Upper lobe of right lung (tissue), 1 donor: ENCODE data around the gene PTPRN2. TPM values are rescaled to one million over a fixed set of nuclear protein-coding genes. Genes with fewer than 3 reads are reported as not detected.
"Not testable (repeated sequence)": the region's sequence is repeated elsewhere in the genome, so short reads cannot be mapped to it uniquely, and the experiment has no call there.

ENCODE experiments used
- ATAC-seq: fragments of 200-7000 bp; cut with Tn5 transposase; one replicate; pipeline ENCODE4 v1.9.1; 2020; ENCODE audit warnings: mild to moderate bottlenecking, moderate library complexity
- DNase-seq: peaks from one replicate; pipeline ENCODE4 v3.0.0-alpha.2; 2020
- H3K27ac ChIP-seq: fragments of 200-600 bp; one replicate; pipeline ENCODE4 v1.8.0; 2022
- H3K27me3 ChIP-seq: fragments of 200-600 bp; one replicate; pipeline ENCODE4 v1.8.0; 2022; ENCODE audit warnings: mild to moderate bottlenecking
- H3K36me3 ChIP-seq: fragments of 200-600 bp; one replicate; pipeline ENCODE4 v1.8.0; 2022
- H3K4me1 ChIP-seq: fragments of 200-600 bp; one replicate; pipeline ENCODE4 v1.8.0; 2022
- H3K4me3 ChIP-seq: fragments of 200-600 bp; one replicate; pipeline ENCODE4 v1.8.0; 2022; ENCODE audit warnings: mild to moderate bottlenecking
- H3K9me3 ChIP-seq: fragments of 200-600 bp; one replicate; pipeline ENCODE4 v1.8.0; 2022
- CTCF ChIP-seq: fragments of 200-600 bp; IDR thresholded peaks from one replicate; pipeline ENCODE4 v1.8.0; 2022; ENCODE audit warnings: antibody characterized with exemption
- intact Hi-C: fragments of 100-400 bp; cut with DNase I; formaldehyde crosslinking; loops from one replicate; pipeline ENCODE4 v1.11.0; 2022
- total RNA-seq: library from RNA; stranded (reverse); fragmentation: NEBNext Ultra II Directional; extraction: Animal tissue kit (Norgen Biotek cat#: 25700); gene quantifications from one replicate; pipeline ENCODE4 v1.2.1, GENCODE V29; 2021
- donor health status: DM: no; HTN: yes; CAD: no; lungs with severe emphysema.

PTPRN2 gene
- total RNA-seq, 1 donor from 2014 or later = 4.9 TPM

- no peak overlapping the region for H3K4me3 ChIP-seq
- peak; percentile 45 for ATAC-seq
- DNase-seq = no peak
- no peaks in the 10 kb centered on the region for H3K27me3 ChIP-seq
- H3K9me3 ChIP-seq = no peaks in the 10 kb centered on the region
- H3K36me3 ChIP-seq = no peaks in the 10 kb centered on the region
- no peaks in the 10 kb centered on the region for H3K4me1 ChIP-seq
- intact Hi-C loops = no loop called here
- no peak for TF ChIP-seq CTCF
- H3K27ac ChIP-seq = no peak overlapping the region
Observed at GRCh38 chr7:158536871-158537515, 50.6 kb downstream of the PTPRN2 start.

- no peak for DNase-seq
Observed at GRCh38 chr7:158535079-158535478, 52.5 kb downstream of the PTPRN2 start.

GRCh38 chr7:158534598-158534997 is 53.0 kb downstream of the PTPRN2 start:
- H3K36me3 ChIP-seq = no peaks in the 10 kb centered on the region
- H3K9me3 ChIP-seq = no peaks in the 10 kb centered on the region
- no peak overlapping the region for H3K27ac ChIP-seq
- DNase-seq (no peak), ATAC-seq (no peak)
- no peak overlapping the region for H3K4me3 ChIP-seq
- H3K4me1 ChIP-seq = no peaks in the 10 kb centered on the region
- no peaks in the 10 kb centered on the region for H3K27me3 ChIP-seq
- no peak for TF ChIP-seq CTCF
- intact Hi-C loops = no loop called here

More at GRCh38 chr7:158535079-158535478, 52.5 kb downstream of the PTPRN2 start:
- H3K9me3 ChIP-seq = no peaks in the 10 kb centered on the region
- H3K27me3 ChIP-seq = no peaks in the 10 kb centered on the region
- H3K36me3 ChIP-seq = no peaks in the 10 kb centered on the region
- intact Hi-C loops = no loop called here
- H3K27ac ChIP-seq = no peak overlapping the region
- no peak overlapping the region for H3K4me3 ChIP-seq
- ATAC-seq = no peak
- no peaks in the 10 kb centered on the region for H3K4me1 ChIP-seq
- no peak for TF ChIP-seq CTCF

GRCh38 chr7:158534134-158534515 is 53.5 kb downstream of the PTPRN2 start:
- H3K4me1 ChIP-seq, H3K9me3 ChIP-seq, H3K27me3 ChIP-seq, H3K36me3 ChIP-seq, H3K27ac ChIP-seq, ATAC-seq, H3K4me3 ChIP-seq, DNase-seq, intact Hi-C loops: not testable (repeated sequence)

GRCh38 chr7:158533386-158534133 is 54.1 kb downstream of the PTPRN2 start:
- Histone ChIP-seq H3K4me1 (no peaks in the 10 kb centered on the region), H3K27me3 (no peaks in the 10 kb centered on the region), H3K36me3 (no peaks in the 10 kb centered on the region), H3K27ac (no peak overlapping the region), H3K9me3 (no peaks in the 10 kb centered on the region), H3K4me3 (no peak overlapping the region)
- intact Hi-C loops = no loop called here
- DNase-seq (no peak), ATAC-seq (no peak)
- no peak for TF ChIP-seq CTCF

- no peaks in the 10 kb centered on the region for H3K9me3 ChIP-seq
- H3K27me3 ChIP-seq = no peaks in the 10 kb centered on the region
- intact Hi-C loops = no loop called here
- TF ChIP-seq CTCF = no peak
- ATAC-seq (no peak), DNase-seq (no peak)
- H3K36me3 ChIP-seq = no peaks in the 10 kb centered on the region
- H3K27ac ChIP-seq = no peak overlapping the region
- no peak overlapping the region for H3K4me3 ChIP-seq
- H3K4me1 ChIP-seq = no peaks in the 10 kb centered on the region
Observed at GRCh38 chr7:158532093-158532627, 55.5 kb downstream of the PTPRN2 start.
